Central memory CD4-positive, alpha-beta T cell (primary cell): ENCODE results near the gene LRRC32.
"Not testable (repeated sequence)": the region's sequence is repeated elsewhere in the genome, so short reads cannot be mapped to it uniquely, and the experiment has no call there.

ENCODE experiments used
- DNase-seq: peaks from one replicate; pipeline ENCODE4 v3.0.0; 2022

LRRC32 gene

GRCh38 chr11:76608879-76609460, 61.6 kb downstream of the LRRC32 start:
- DNase-seq = not testable (repeated sequence)

GRCh38 chr11:76608228-76608627, 62.3 kb downstream of the LRRC32 start:
- DNase-seq = not testable (repeated sequence)
